HG02763 (cell line): ENCODE measurements around the gene WLS.
"Not testable (repeated sequence)": the region's sequence is repeated elsewhere in the genome, so short reads cannot be mapped to it uniquely, and the experiment has no call there.

Source experiments
- ATAC-seq: cut with Tn5 transposase; IDR thresholded peaks from one replicate; pipeline ENCODE4 v1.9.1; 2021; ENCODE audit warnings: mild to moderate bottlenecking, moderate library complexity; ENCODE audit not compliant: unreplicated experiment

WLS gene

GRCh38 chr1:68232289-68233148 lies at the start of gene WLS:
Gene WLS (minus strand): TSS chr1:68232523. CDS start chr1:68232299, 224 bp downstream.
- no peak for ATAC-seq

GRCh38 chr1:68280286-68280685 lies 48.0 kb upstream of the WLS start:
- no peak for ATAC-seq

GRCh38 chr1:68279846-68280245 lies 47.5 kb upstream of the WLS start:
- ATAC-seq, result no peak

DNA sequence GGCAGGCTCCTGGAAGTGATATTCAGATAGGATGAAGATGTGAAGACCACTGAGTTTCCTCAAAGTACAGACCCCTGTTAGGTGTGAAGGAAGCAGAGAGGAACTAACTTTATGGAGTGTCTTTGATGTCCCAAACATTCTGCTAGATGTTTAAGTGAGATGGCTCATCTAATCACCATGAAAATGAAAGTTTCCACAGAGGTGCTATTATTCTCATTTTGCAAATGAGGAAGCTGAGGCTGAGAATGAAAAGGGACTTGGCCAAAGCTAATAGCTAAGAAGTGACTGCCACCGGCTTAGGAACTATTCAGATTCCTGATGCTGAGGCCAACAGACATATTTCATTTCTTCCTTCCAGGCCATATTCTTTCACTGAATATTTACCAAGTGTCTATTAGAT lies 45.9 kb upstream of the WLS start:
- no peak for ATAC-seq

- no peak for ATAC-seq
Observed at GRCh38 chr1:68276448-68276847, 44.1 kb upstream of the WLS start.

DNA sequence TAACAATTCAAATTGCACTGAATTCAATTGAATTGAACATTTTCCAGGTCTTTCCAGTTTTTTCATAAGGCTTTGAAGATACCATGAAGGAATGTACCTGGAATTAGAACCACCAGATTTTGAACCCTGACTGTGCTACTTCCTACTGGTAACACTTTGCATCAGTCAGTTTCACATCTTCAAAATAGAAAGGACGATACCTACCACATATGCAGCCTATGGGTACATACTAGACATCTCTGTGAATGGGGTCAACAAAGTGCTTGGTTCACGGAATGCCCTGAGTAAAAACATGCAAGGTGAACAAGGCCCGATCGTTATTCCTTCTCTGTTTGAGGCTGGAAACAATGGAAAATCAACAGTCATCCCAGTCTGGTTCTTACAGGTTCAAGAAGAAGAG lies 41.2 kb upstream of the WLS start:
- ATAC-seq, result no peak

DNA sequence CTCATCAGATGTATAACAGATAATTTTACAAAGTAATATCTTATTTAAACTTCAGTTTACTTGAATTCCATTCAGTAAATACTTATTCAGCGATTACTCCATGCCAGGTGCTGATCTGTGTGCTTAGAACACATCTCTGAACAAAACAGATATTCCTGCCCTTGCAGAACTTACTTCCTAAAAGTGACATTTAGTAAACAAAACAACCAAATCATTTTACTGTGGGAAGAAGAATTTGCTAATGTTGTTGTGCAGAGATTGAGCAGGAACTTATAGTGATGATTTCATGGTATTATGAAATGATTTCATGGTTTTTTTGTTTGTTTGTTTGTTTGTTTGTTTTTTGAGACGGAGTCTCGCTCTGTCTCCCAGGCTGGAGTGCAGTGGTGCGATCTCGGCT lies 39.3 kb upstream of the WLS start:
- ATAC-seq, result no peak

DNA sequence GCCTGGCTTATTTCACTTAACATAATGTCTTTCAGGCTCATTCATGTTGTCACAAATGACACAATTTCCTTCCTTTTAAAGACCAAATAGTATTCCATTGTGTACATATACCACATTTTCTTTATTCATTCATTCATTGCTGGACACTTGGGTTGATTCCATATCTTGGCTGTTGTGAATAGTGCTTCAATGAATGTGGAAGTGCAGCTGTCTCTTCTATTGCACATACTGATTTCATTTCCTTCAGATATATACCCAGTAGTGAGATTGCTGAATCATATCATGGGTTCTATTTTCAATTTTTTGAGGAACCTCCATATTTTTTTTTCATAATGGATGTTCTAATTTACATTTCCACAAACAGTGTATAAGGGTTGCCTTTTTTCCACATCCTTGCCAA lies 38.6 kb upstream of the WLS start:
- ATAC-seq, result no peak

DNA sequence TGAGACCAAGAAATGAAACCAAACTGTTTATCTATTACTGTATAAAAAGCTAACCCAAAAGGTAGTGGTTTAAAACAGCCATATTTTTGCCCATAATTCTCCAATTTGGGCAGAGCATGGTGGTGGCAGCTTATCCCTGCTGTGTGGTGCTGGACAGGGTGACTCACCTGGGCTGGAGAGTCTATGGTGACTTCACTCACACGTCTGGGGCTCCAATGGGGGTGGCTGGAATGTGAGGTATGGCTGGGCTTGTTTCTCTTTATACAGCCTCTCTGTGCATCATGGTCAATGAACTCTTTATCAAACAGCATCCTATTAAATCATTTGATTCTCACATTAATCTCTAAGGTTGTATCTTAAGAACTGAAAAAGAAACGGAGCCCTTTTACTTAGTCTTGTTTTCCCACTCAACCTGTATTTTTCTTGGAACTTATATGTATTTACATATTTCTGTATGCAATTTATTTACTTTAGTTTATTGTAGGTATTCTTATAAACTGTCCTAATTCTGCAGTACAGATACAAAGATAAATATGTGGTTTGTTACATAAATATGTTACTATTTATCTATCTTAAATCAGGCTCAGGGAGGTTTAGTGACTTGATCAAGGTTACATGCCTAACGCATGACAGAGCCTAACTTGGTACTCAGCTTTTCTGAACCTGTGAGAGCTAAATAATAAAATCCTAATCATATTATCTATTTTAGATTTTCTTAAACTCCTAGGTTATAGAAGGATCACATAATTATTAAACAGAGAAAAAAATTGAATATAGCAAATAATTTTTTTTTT lies 37.5 kb upstream of the WLS start:
- no peak for ATAC-seq

DNA sequence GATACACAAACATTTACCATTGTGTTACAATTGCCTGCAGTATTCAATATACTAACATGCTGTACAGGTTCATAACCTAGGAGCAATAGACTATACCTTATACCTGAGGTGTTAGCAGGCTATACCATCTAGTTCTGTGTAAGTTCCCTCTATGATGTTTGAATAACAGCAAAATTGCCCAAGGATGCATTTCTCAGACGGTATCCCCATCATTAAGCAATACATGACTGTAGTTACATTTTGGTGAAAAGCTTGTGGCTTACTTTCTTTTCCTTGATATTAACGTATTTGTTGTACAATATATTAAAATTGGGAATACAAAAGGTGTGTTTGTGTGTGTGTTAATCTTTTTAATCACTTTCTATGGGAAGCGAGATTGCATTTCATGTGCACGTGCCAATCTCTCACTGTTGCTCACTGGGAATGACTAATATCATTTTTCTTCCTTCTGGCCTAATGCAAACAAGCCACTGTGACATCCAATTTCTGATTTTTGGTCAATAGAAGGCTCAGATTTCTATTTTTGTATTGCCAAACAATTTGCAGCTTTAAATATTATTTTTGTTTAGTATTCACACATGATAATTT lies 36.7 kb upstream of the WLS start:
- ATAC-seq, result no peak

- not testable (repeated sequence) for ATAC-seq
Observed at GRCh38 chr1:68256824-68257223, 24.5 kb upstream of the WLS start.

- ATAC-seq, result no peak
Observed at GRCh38 chr1:68255301-68255700, 23.0 kb upstream of the WLS start.

GRCh38 chr1:68254667-68255226 lies 22.4 kb upstream of the WLS start:
- ATAC-seq, result no peak

DNA sequence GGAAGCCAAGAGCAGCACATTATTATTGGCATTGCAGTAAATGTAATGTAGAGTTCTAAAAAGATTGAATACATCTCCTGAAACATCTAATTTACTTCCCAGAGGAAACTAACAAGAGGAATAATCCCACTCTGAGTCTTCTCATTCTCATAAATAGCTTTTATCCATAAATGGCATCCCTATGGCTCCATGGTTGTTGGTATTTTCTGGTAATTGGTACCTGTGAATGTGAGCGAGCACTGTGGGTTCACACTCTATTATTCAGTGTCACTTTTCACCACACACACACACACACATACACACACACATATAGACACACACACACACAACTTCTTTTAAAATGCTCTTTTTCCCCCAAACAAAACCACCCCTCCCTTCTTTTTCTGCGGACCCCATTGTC lies 4.7 kb upstream of the WLS start:
- ATAC-seq, result no peak

- ATAC-seq, result no peak
Observed at GRCh38 chr1:68234094-68234493, 1.8 kb upstream of the WLS start.

DNA sequence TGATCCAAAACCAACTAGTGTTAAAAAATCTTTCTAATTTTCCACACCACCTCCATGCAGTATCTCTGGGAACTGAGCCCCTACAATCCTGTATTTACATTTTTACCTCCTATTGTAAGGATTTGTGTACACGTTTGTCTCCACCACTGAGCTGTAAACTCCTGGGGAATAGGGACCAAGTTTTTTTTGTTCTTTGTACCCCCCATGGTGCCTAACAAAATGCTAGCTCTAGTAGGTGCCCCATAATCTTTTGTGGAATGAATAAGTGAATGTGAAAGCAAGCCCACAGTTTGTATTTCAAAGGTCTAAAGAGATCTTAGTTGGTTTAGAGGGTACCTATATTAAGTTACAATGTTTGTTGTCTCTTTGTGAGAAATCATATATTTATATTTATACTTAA lies 879 bp upstream of the WLS start:
- no peak for ATAC-seq

DNA sequence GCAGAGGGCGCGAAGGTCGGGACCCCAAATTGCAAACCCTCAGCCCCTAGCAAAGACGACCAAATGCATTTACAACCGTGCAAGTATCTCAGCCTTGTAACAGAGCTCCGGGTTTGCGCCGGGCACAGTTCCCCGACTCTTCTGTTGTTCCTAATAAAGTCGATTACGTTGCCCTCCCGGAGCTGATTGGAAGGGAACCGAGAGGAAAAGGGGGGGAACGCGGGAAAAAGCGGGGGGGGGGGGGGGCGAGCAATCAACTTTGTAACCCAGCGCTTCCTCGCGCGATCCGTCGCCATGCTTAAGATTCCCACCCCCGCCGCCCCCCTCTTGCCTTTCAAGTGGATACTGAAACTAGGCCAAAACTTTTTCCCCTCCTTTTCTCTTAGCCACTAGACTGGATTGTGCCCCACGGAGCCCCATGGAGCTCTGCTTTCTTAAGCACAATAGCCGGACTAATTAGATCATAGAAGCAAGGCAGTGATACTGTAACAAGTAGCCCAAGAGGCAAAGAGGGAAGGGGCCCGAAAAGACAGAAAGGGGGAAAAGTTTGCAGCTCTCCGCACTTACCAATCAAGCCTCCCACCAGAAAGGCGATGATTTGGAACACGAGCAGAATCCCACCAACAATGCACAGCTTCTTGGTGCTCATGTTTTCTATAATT lies 565 bp downstream of the WLS start:
- ATAC-seq, result no peak

DNA sequence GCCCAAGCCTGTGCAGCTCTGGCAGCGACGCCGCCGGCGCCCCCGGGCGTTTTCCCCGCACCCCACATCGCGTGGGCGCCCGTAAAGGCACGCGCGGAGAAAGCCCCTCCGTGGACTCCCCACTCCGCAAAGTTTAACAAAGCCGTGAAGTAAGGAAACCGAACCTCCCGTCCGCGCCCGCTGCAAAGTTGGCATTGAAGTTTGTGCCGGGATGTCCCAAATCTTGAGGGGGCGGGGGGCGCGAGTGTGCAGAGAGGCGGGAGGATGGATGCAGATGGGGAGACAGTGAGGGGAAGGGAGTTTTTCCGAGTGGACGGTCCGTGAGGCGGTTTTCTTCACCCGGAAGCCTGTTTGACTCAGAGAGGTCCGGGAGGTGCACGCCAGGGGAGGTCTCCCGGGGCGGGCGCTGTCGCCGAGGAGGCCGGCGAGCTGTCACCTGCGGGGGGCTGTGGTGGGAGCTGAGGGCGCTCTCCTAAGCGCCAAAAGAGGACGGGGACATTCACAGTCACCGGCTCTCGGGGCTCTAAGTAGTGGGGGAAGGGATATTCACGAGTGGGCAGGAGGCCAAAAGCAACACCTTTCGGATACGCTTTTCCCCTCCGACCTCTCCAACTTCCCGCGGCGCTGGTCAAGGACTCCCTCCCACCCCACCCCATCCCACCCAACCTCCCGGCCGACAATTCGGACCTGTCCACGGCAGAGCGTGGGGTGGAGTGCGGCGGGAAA lies 1.3 kb downstream of the WLS start:
- ATAC-seq, result no peak

GRCh38 chr1:68230484-68230802 lies 1.9 kb downstream of the WLS start:
- ATAC-seq, result no peak

DNA sequence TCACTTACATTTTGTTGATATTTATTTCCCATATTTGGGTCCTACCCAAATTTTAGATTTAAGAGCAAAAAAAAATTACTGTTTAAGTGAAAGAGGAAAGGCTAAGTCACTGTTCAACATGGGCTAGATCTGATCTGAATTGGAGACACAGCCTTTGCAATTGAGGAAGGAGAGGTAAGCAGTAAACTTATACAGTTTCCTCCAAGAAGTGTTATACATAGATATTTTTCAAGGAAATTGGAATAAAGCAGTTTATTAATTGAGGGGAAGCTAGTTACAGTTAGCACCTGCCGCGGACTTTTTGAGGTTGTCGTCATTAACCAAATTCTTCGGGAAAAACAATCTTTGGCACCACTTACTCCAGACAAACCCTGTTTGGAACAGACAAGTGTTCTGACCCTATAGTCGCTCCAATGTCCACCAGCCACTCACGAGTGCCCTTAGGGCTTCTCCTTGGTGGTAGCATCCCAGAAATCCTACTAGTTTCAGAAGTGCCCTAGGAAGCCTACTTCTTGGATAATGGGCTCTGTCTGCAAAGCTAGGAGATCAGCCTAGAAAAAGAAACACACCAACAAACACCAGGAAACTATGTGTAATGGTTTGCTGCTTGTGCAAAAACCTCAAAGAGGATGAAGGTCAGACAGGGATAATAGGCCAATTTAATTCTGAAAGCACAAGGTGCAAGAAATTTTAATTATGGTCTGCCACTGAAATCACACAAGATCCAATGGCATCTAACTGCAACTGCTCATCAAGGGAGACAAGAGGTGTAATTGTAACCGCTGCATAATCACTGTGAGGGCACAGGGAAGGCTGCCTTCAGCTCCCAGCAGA lies 2.5 kb downstream of the WLS start:
- ATAC-seq, result no peak
